Activated naive CD4-positive, alpha-beta T cell treated with anti-CD3 and anti-CD28 coated beads, Interleukin-2, amount 50 U/mL, for 72 hours (primary cell): ENCODE results near the gene TMEM144. TPM values are rescaled to one million over a fixed set of nuclear protein-coding genes. Genes with fewer than 3 reads are reported as not detected.
"Not testable (repeated sequence)": the region's sequence is repeated elsewhere in the genome, so short reads cannot be mapped to it uniquely, and the experiment has no call there.

Source experiments
- ATAC-seq, 2 donors: fragments of 150-1000 bp; cut with Tn5 transposase; 2 replicates each; pipeline ENCODE4 v1.10.0; 2021; ENCODE audit warnings: mild to moderate bottlenecking in 2 of 2, moderate library complexity in 2 of 2
- DNase-seq, 2 donors: peaks; one replicate each; pipeline ENCODE4 v3.0.0; 2021 to 2022; ENCODE audit warnings: low spot score in 2 of 2
- H3K27ac Mint-ChIP-seq, 2 donors: one replicate each; pipeline ENCODE4 v1.8.0; 2022; ENCODE audit warnings: mild to moderate bottlenecking in 2 of 2, mixed read lengths in 2 of 2
- H3K36me3 Mint-ChIP-seq, 2 donors: one replicate each; pipeline ENCODE4 v1.8.0; 2022; ENCODE audit warnings: mixed read lengths in 2 of 2
- H3K9me3 Mint-ChIP-seq, 2 donors: one replicate each; pipeline ENCODE4 v1.8.0; 2022; ENCODE audit warnings: mixed read lengths in 2 of 2
- total RNA-seq, 2 donors: library from RNA; stranded (reverse); gene quantifications; one replicate each; pipeline ENCODE4 v1.2.3, GENCODE V29; 2022

The TMEM144 gene
- total RNA-seq, 2 donors from 2014 or later = 0.60 to 0.71 TPM

- DNase-seq (no peak), ATAC-seq (peak in 1 of 2 donors; percentile 58)
- Mint-ChIP-seq H3K9me3 (no peaks in the 10 kb centered on the region), H3K27ac (no peak overlapping the region), H3K36me3 (no peaks in the 10 kb centered on the region)
Observed at GRCh38 chr4:158255727-158256324, 45.5 kb downstream of the TMEM144 start.

- Mint-ChIP-seq H3K27ac (no peak overlapping the region), H3K36me3 (no peaks in the 10 kb centered on the region), H3K9me3 (no peaks in the 10 kb centered on the region)
- DNase-seq (no peak), ATAC-seq (no peak)
Observed at GRCh38 chr4:158259955-158260575, 49.8 kb downstream of the TMEM144 start.

GRCh38 chr4:158261480-158261879, 51.2 kb downstream of the TMEM144 start:
- ATAC-seq (no peak), DNase-seq (no peak)
- Mint-ChIP-seq H3K27ac (no peak overlapping the region), H3K36me3 (no peaks in the 10 kb centered on the region), H3K9me3 (no peaks in the 10 kb centered on the region)

- Mint-ChIP-seq H3K36me3 (no peaks in the 10 kb centered on the region), H3K27ac (no peak overlapping the region), H3K9me3 (no peaks in the 10 kb centered on the region)
- ATAC-seq = no peak
- DNase-seq = no peak
Observed at GRCh38 chr4:158268553-158268952, 58.3 kb downstream of the TMEM144 start.

DNA sequence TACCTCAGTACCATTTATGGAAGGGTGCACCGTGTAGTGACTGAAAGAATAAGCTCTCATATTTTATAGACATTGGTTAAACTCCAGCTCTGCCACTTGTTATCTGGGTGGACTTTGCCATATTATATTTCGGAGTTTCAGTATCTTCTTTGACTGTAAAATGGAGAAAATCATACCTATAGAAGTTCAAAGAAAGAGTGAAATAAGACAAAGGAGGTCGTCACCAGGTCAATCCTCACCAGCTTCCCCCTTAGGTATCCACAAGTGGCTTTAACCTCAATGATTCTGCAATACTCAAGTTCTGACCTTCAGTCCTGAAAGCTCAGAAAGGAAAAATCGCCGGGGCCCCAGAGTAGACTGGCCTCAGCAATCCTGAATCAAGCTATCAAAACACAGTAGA, 64.3 kb downstream of the TMEM144 start:
- ATAC-seq (no peak), DNase-seq (no peak)
- Mint-ChIP-seq H3K36me3 (no peaks in the 10 kb centered on the region), H3K9me3 (no peaks in the 10 kb centered on the region), H3K27ac (no peak overlapping the region)

GRCh38 chr4:158277558-158277957, 67.3 kb downstream of the TMEM144 start:
- Mint-ChIP-seq H3K9me3 (no peaks in the 10 kb centered on the region), H3K27ac (no peak overlapping the region), H3K36me3 (no peaks in the 10 kb centered on the region)
- ATAC-seq = no peak
- no peak for DNase-seq

- not testable (repeated sequence) for DNase-seq, H3K36me3 Mint-ChIP-seq, ATAC-seq, H3K27ac Mint-ChIP-seq, H3K9me3 Mint-ChIP-seq
Observed at GRCh38 chr4:158279052-158279451, 68.8 kb downstream of the TMEM144 start.

DNA sequence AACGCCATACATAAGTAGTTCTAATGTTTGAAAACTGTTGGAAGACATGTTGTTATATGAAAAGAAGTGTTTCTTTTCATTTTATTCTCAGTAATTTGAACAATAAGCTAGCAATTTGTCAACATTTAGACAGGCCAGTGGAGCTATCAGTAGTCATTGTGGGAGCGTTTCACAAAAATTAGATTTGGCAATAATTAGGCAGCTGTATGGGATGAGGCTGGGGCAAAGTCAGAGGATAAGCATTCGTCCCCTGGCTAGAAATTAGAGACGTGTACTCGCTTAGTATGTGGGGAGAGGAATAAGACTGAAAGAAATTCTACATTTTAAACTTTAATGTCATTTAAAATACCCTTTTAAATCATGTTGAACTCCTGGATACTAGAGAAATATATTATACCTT, 70.6 kb downstream of the TMEM144 start:
- H3K27ac Mint-ChIP-seq = no peak overlapping the region
- ATAC-seq (no peak), DNase-seq (no peak)
- no peaks in the 10 kb centered on the region for H3K9me3 Mint-ChIP-seq
- H3K36me3 Mint-ChIP-seq = no peaks in the 10 kb centered on the region

- no peak for DNase-seq
- Mint-ChIP-seq H3K27ac (no peak overlapping the region), H3K36me3 (no peaks in the 10 kb centered on the region), H3K9me3 (no peaks in the 10 kb centered on the region)
- ATAC-seq = no peak
Observed at GRCh38 chr4:158282252-158282651, 72.0 kb downstream of the TMEM144 start.

- no peak overlapping the region for H3K27ac Mint-ChIP-seq
- DNase-seq = no peak
- peak in 1 of 2 donors; percentile 18 for ATAC-seq
Observed at GRCh38 chr4:158285429-158286216, 75.3 kb downstream of the TMEM144 start.

GRCh38 chr4:158290912-158291311, 80.6 kb downstream of the TMEM144 start:
- H3K36me3 Mint-ChIP-seq = peaks cover 0 to 9% of the 10 kb centered on the region in 2 donors
- no peak overlapping the region for H3K27ac Mint-ChIP-seq
- DNase-seq (no peak), ATAC-seq (no peak)
- peaks cover 5 to 20% of the 10 kb centered on the region in 2 donors for H3K9me3 Mint-ChIP-seq

More at GRCh38 chr4:158285429-158286216, 75.3 kb downstream of the TMEM144 start:
- Mint-ChIP-seq H3K9me3 (no peaks in the 10 kb centered on the region), H3K36me3 (no peaks in the 10 kb centered on the region)

DNA sequence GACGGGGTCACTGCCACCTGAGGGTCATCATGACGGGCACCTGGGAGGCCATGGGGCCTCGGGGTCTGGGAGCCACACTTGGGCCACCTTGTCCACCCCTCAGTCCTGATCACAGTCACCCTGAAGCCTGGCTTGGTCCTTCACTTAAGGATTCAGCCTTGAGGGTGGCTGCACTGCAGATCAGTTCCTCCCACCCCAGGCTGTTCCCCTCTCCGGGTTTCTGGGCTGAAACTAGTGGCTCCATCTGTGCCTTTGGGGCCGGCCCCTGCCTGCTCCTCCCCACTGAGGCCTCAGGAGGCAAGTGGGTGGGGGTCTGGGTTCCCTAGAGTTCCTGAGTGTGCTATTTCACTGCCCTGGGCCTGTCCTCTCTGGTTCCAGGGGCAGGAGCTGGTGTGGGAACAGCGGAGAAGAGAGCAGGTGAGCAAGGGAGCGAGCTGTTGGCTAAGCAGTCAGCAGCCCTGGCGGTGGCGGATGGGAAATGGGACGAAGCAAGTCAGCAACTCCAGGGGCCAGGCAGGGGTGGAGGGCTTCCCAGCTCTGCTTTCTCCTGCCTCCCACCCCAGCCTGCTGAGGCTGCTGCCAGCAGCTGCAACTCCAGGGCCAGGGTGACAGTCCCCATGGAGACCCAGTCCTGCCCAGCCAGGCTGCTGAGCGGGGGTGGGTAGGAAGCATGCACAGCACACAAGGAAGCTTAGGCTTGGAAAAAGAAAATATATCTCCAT, 81.2 kb downstream of the TMEM144 start:
- peaks cover 0 to 9% of the 10 kb centered on the region in 2 donors for H3K36me3 Mint-ChIP-seq
- peaks cover 5 to 21% of the 10 kb centered on the region in 2 donors for H3K9me3 Mint-ChIP-seq
- ATAC-seq = no peak

GRCh38 chr4:158292156-158292555, 81.9 kb downstream of the TMEM144 start:
- no peak for ATAC-seq
- no peak overlapping the region for H3K27ac Mint-ChIP-seq
- DNase-seq = no peak
- peaks cover 0 to 9% of the 10 kb centered on the region in 2 donors for H3K36me3 Mint-ChIP-seq
- H3K9me3 Mint-ChIP-seq = peaks cover 5 to 21% of the 10 kb centered on the region in 2 donors

More for the DNA sequence above, 81.2 kb downstream of the TMEM144 start:
- H3K27ac Mint-ChIP-seq = no peak overlapping the region
- DNase-seq = no peak

DNA sequence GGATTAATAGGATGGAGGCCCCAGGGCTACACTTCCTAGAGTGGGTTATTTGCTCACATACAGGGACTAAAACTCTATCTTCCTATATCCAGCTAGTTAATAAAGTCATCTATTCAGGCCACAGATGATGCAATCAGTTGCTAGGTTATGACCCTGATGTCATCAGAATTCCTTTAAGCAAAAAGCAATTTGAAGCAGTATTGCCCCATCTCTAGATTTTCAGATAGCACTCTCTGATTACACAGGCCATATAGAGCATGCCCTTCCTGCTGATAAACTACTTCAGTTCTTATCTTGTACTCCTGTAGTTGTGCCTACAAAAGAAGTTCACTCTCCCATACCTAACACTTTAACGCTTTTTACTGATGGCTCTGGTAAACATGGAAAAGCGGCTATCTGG, 84.8 kb downstream of the TMEM144 start:
- H3K36me3 Mint-ChIP-seq = peaks cover 0 to 9% of the 10 kb centered on the region in 2 donors
- H3K9me3 Mint-ChIP-seq = peaks cover 5 to 21% of the 10 kb centered on the region in 2 donors
- no peak overlapping the region for H3K27ac Mint-ChIP-seq
- DNase-seq = no peak
- no peak for ATAC-seq

DNA sequence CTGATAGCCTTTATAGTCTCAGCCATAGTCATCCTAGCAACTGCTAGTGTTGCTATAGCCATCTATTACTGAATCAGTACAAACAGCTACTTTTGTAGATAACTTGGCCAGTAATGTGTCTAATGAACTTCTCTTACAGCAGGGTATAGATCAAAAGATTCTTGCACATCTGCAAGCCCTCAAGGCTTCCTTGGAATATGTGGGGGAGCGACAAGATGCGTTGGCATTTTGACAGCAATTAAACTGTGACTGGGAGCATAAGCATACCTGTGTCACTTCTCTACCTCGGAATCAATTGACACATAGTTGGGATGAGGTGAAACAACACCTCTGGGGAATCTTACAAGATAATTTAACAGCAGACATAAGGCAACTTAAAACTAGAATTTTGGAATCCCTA, 87.6 kb downstream of the TMEM144 start:
- no peak for ATAC-seq
- H3K9me3 Mint-ChIP-seq = peaks cover under 1 to 12% of the 10 kb centered on the region in 2 donors
- H3K27ac Mint-ChIP-seq = no peak overlapping the region
- H3K36me3 Mint-ChIP-seq = peaks cover 0 to 5% of the 10 kb centered on the region in 2 donors
- DNase-seq = no peak

DNA sequence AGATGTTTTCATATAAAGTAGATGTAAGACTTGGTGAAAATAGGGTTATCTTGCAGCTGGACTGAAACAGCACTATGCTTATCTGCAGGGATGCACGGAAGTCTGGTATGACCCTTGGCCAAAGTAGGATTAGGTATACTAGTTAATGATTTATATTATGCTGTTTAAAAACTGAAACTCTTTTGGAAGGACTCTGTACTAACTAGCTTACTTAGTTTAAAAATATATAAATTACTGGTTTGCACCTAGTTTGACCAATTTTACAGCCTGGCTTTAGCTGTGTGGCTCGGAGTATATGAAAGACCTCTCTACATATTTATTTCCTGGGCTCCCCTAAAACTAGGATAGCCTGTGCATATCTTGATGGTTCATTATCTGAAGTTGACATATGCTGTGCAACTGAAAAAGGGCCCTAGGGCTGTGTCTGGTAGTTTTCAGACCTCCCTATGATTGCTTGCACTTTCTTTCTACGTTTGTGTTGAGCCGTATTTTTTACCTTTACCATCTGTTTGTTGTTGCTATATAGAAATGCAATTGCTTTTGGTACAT, 89.2 kb downstream of the TMEM144 start:
- ATAC-seq = no peak
- no peaks in the 10 kb centered on the region for H3K36me3 Mint-ChIP-seq
- peaks cover 0 to 12% of the 10 kb centered on the region in 2 donors for H3K9me3 Mint-ChIP-seq
- H3K27ac Mint-ChIP-seq = no peak overlapping the region
- no peak for DNase-seq
